ENCODE measurements around the gene RNF168.

GRCh38 chr3:196486263-196486662 is 17.3 kb downstream of the RNF168 start:
- TF ChIP-seq PRDM1 (tag by site-specific recombination; IDR thresholded peaks at IDR 0.05) (no peak), KLF16 (tag by site-specific recombination; IDR thresholded peaks at IDR 0.05) (no peak), ZFP37 (tag by site-specific recombination; IDR thresholded peaks at IDR 0.05) (no peak), ZNF776 (tag by site-specific recombination; IDR thresholded peaks at IDR 0.05; ENCODE audit: borderline replicate concordance) (no peak), ZNF416 (tag by site-specific recombination; IDR thresholded peaks at IDR 0.05) (no peak), ZNF426 (tag by site-specific recombination; IDR thresholded peaks at IDR 0.05) (no peak)
- TF ChIP-seq, protein P1, sequence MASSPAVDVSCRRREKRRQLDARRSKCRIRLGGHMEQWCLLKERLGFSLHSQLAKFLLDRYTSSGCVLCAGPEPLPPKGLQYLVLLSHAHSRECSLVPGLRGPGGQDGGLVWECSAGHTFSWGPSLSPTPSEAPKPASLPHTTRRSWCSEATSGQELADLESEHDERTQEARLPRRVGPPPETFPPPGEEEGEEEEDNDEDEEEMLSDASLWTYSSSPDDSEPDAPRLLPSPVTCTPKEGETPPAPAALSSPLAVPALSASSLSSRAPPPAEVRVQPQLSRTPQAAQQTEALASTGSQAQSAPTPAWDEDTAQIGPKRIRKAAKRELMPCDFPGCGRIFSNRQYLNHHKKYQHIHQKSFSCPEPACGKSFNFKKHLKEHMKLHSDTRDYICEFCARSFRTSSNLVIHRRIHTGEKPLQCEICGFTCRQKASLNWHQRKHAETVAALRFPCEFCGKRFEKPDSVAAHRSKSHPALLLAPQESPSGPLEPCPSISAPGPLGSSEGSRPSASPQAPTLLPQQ (tag by site-specific recombination; IDR thresholded peaks at IDR 0.05): no peak

All from HEK293 (cell line).